ENCODE data around the gene TMPRSS12. TPM values are rescaled to one million over a fixed set of nuclear protein-coding genes. Genes with fewer than 3 reads are reported as not detected.
"Not testable (repeated sequence)": the region's sequence is repeated elsewhere in the genome, so short reads cannot be mapped to it uniquely, and the experiment has no call there.

TMPRSS12 gene
- total RNA-seq, 1 experiment from 2014 or later = not detected

DNA sequence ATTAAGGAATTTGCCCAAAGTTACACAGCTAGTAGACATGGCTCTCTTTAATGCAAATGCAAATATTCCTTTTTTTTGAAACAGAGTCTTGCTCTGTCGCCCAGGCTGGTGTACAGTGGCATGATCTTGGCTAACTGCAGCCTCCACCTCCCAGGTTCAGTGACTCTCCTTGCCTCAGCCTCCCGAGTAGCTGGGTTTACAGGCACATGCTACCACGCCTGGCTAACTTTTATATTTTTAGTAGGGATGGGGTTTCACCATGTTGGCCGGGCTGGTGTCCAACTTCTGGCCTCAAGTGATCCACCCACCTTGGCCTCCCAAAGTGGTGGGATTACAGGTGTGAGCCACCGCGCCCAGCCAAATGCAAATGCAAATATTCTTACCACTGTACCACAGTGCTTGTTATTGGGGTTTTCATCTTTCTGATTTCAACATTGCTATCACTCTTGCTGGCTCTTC is 85.1 kb downstream of the TMPRSS12 start:
- no peak for DNase-seq
- no peaks in the 10 kb centered on the region for H3K9me3 Mint-ChIP-seq (ENCODE audit: low read depth, unreplicated experiment)
- no peaks in the 10 kb centered on the region for H3K27me3 Mint-ChIP-seq (ENCODE audit: unreplicated experiment)
- intact Hi-C loops (cut with micrococcal nuclease; ENCODE audit: unreplicated experiment) = loop anchor here (10.0 kb wide), 1 partner anchor 97 kb away; the partner anchor contains the start of gene SLC11A2
- TF ChIP-seq CTCF (IDR thresholded peaks at IDR 0.05; ENCODE audit: unreplicated experiment) = no peak
- peaks cover 25% of the 10 kb centered on the region for H3K4me1 Mint-ChIP-seq (ENCODE audit: low read depth, unreplicated experiment)
- peaks cover 12% of the 10 kb centered on the region for H3K36me3 Mint-ChIP-seq (ENCODE audit: insufficient read depth, unreplicated experiment)
- no TSS peak for BruUV-seq (replicated peaks)
- no peak overlapping the region for H3K27ac Mint-ChIP-seq (ENCODE audit: unreplicated experiment)
- CTCF ChIA-PET = no interaction called here
- H3K4me3 Mint-ChIP-seq (ENCODE audit: low read depth, unreplicated experiment) = no peak overlapping the region

DNA sequence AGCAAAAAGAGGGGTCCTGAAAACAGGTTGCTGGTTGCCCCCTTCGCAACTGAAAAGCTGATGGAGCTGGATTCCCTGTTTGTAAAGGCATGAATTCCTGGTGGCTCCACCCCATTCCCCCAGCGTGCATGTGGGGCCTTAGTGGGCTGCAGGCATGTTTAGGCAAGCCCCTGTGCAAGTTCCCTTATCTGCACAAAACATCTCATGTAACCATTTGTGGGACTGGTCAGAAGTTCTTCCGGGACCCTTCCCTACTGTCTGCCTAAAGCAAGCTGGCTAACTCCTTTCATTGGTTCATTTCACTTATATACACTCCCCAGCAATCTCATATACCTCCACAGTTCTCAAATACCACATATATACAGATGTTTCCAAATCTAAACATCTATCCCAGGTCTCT is 85.7 kb downstream of the TMPRSS12 start:
- H3K4me3 Mint-ChIP-seq (ENCODE audit: low read depth, unreplicated experiment) = no peak overlapping the region
- no peaks in the 10 kb centered on the region for H3K27me3 Mint-ChIP-seq (ENCODE audit: unreplicated experiment)
- no peak for TF ChIP-seq CTCF (IDR thresholded peaks at IDR 0.05; ENCODE audit: unreplicated experiment)
- H3K27ac Mint-ChIP-seq (ENCODE audit: unreplicated experiment) = no peak overlapping the region
- CTCF ChIA-PET = no interaction called here
- peaks cover 25% of the 10 kb centered on the region for H3K4me1 Mint-ChIP-seq (ENCODE audit: low read depth, unreplicated experiment)
- DNase-seq = no peak
- BruUV-seq (replicated peaks) = no TSS peak
- no peaks in the 10 kb centered on the region for H3K9me3 Mint-ChIP-seq (ENCODE audit: low read depth, unreplicated experiment)
- intact Hi-C loops (cut with micrococcal nuclease; ENCODE audit: unreplicated experiment) = loop anchor here (10.0 kb wide), 1 partner anchor 96 kb away; the partner anchor contains the start of gene SLC11A2
- peaks cover 12% of the 10 kb centered on the region for H3K36me3 Mint-ChIP-seq (ENCODE audit: insufficient read depth, unreplicated experiment)

DNA sequence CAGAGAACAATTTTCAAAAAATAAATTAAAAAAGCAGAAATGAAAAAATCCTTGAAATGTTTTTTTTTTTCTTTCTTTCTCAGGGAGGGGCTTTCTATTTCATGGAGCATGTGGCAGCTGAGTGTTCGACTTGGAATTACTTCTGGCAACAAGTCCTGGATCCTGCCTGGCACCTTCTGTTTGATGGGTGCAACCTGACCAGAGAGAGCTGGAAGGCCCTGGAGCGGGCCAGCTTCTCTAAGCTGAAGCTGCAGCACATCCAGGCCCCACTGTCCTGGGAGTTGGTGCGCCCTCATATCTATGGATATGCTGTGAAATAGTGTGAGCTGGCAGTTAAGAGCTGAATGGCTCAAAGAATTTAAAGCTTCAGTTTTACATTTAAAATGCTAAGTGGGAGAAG is 87.1 kb downstream of the TMPRSS12 start:
- TF ChIP-seq CTCF (IDR thresholded peaks at IDR 0.05; ENCODE audit: unreplicated experiment) = no peak
- intact Hi-C loops (cut with micrococcal nuclease; ENCODE audit: unreplicated experiment) = loop anchor here (10.0 kb wide), 1 partner anchor 95 kb away; the partner anchor contains the start of gene SLC11A2
- H3K4me3 Mint-ChIP-seq (ENCODE audit: low read depth, unreplicated experiment) = no peak overlapping the region
- H3K36me3 Mint-ChIP-seq (ENCODE audit: insufficient read depth, unreplicated experiment) = peaks cover 7% of the 10 kb centered on the region
- H3K4me1 Mint-ChIP-seq (ENCODE audit: low read depth, unreplicated experiment) = peaks cover 25% of the 10 kb centered on the region
- H3K9me3 Mint-ChIP-seq (ENCODE audit: low read depth, unreplicated experiment) = no peaks in the 10 kb centered on the region
- H3K27me3 Mint-ChIP-seq (ENCODE audit: unreplicated experiment) = no peaks in the 10 kb centered on the region
- H3K27ac Mint-ChIP-seq (ENCODE audit: unreplicated experiment) = no peak overlapping the region
- CTCF ChIA-PET = interaction anchor here (0.6 kb wide), 1 partner anchor 1407 kb away, joined by 3 read pairs; no protein-coding TSS in a partner anchor
- no TSS peak for BruUV-seq (replicated peaks)
- DNase-seq = no peak

DNA sequence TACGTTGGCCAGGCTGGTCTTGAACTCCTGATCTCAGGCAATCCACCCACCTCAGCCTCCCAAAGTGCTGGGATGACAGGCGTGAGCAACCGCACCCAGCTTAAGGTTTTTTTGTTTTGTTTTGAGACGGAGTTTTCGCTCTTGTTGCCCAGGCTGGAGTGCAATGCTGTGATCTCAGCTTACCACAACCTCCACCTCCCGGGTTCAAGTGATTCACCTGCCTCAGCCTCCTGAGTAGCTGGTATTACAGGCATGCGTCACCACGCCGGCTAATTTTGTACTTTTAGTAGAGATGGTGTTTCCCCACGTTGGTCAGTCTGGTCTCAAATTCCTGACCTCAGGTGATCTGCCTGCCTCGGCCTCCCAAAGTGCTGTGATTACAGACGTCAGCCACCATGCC is 87.8 kb downstream of the TMPRSS12 start:
- H3K4me1 Mint-ChIP-seq (ENCODE audit: low read depth, unreplicated experiment) = peaks cover 19% of the 10 kb centered on the region
- H3K4me3 Mint-ChIP-seq (ENCODE audit: low read depth, unreplicated experiment); DNase-seq; BruUV-seq (replicated peaks); intact Hi-C loops (cut with micrococcal nuclease; ENCODE audit: unreplicated experiment); H3K27me3 Mint-ChIP-seq (ENCODE audit: unreplicated experiment); H3K27ac Mint-ChIP-seq (ENCODE audit: unreplicated experiment); H3K9me3 Mint-ChIP-seq (ENCODE audit: low read depth, unreplicated experiment); CTCF ChIA-PET; H3K36me3 Mint-ChIP-seq (ENCODE audit: insufficient read depth, unreplicated experiment): not testable (repeated sequence)

DNA sequence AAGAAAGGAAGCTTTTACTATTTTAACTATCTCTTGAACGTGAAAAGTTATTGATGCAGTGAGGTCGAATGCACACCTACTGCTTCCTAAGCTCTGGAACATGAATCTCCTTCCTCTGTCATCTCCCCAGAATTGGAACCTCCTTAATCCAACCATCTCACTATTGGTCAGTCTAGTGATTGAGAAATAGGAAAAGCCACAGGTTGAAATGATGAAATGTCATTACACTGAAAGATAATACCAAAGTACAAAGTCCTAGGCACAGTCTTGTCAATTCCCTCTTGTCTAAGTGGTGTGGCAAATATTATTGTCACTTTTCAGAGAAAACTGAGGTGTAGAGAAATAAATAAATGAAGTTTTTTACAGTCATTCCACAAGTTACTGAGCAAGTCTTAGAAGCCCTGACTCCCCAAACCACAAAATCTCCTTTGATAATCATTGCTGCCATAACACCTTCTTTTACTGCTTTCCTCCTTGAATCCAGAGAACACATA is 90.1 kb downstream of the TMPRSS12 start:
- intact Hi-C loops (cut with micrococcal nuclease; ENCODE audit: unreplicated experiment) = no loop called here
- BruUV-seq (replicated peaks) = no TSS peak
- peaks cover 8% of the 10 kb centered on the region for H3K4me1 Mint-ChIP-seq (ENCODE audit: low read depth, unreplicated experiment)
- peaks cover 2% of the 10 kb centered on the region for H3K9me3 Mint-ChIP-seq (ENCODE audit: low read depth, unreplicated experiment)
- CTCF ChIA-PET = no interaction called here
- DNase-seq = no peak
- TF ChIP-seq CTCF (IDR thresholded peaks at IDR 0.05; ENCODE audit: unreplicated experiment) = no peak
- no peaks in the 10 kb centered on the region for H3K36me3 Mint-ChIP-seq (ENCODE audit: insufficient read depth, unreplicated experiment)
- no peaks in the 10 kb centered on the region for H3K27me3 Mint-ChIP-seq (ENCODE audit: unreplicated experiment)
- no peak overlapping the region for H3K4me3 Mint-ChIP-seq (ENCODE audit: low read depth, unreplicated experiment)
- no peak overlapping the region for H3K27ac Mint-ChIP-seq (ENCODE audit: unreplicated experiment)
